SK-N-SH (cell line): ENCODE results near the gene ZNF784. TPM values are rescaled to one million over a fixed set of nuclear protein-coding genes. Genes with fewer than 3 reads are reported as not detected.

ENCODE experiments used
- CTCF ChIA-PET: fragments of 300-600, 350-600 bp; formaldehyde crosslinking; extraction: SDS; loops from one replicate; lab custom pipeline; 2021; lab: Yijun Ruan, JAX
- POLR2A ChIA-PET: fragments of 350-600 bp; sonication (Branson Sonifier 250); formaldehyde crosslinking; extraction: SDS; loops from one replicate; lab custom pipeline; 2020; ENCODE audit warnings: antibody characterized with exemption, inconsistent platforms; lab: Yijun Ruan, JAX
- DNase-seq: peaks from one replicate; pipeline ENCODE4 v3.0.0; 2012
- H2AFZ ChIP-seq: fragments of 200-600 bp; sonication (generic); 2 replicates; pipeline ENCODE4 v1.8.1; 2016; ENCODE audit warnings: antibody characterized with exemption, mild to moderate bottlenecking, low read depth
- H3F3A ChIP-seq: fragments of 200-600 bp; sonication (generic); replicated peaks from 2 replicates; pipeline ENCODE3; 2016; ENCODE audit warnings: antibody characterized with exemption, mild to moderate bottlenecking; ENCODE audit not compliant: insufficient read depth
- H3K27ac ChIP-seq, 2 experiments: fragments of 200-500 bp in 1 of 2; fragments of 200-600 bp in 1 of 2; sonication (Bioruptor generic) in 1 of 2; sonication (generic), shearing (Covaris generic) in 1 of 2; 2 replicates each; pipeline versions ENCODE4 v1.5.1 to v1.6.1; 2014 to 2016; ENCODE audit warnings: low read depth in 2 of 2, inconsistent platforms in 1 of 2, low read length in 1 of 2, mild to moderate bottlenecking in 1 of 2, mixed read lengths in 1 of 2
- H3K27me3 ChIP-seq: fragments of 200-600 bp; sonication (generic), shearing (Covaris generic); 2 replicates; pipeline ENCODE4 v1.6.1; 2016; ENCODE audit warnings: mixed run types; ENCODE audit not compliant: insufficient read depth
- H3K36me3 ChIP-seq, 2 experiments: fragments of 200-500 bp in 1 of 2; fragments of 200-600 bp in 1 of 2; sonication (Bioruptor generic) in 1 of 2; sonication (generic) in 1 of 2; replicated peaks in 1 of 2; 2 replicates each; pipeline versions ENCODE3 to v1.5.1; 2014 to 2016; ENCODE audit warnings: low read length in 1 of 2, mild to moderate bottlenecking in 1 of 2; ENCODE audit not compliant: insufficient read depth in 2 of 2, control insufficient read depth in 1 of 2
- H3K4me1 ChIP-seq, 2 experiments: fragments of 200-500 bp in 1 of 2; fragments of 200-600 bp in 1 of 2; sonication (Bioruptor generic) in 1 of 2; sonication (generic), shearing (Covaris generic) in 1 of 2; 2 replicates each; pipeline versions ENCODE4 v1.5.1 to v1.6.1; 2014 to 2016; ENCODE audit warnings: low read depth in 1 of 2, low read length in 1 of 2, mixed run types in 1 of 2; ENCODE audit not compliant: insufficient read depth in 2 of 2, control insufficient read depth in 1 of 2
- H3K4me2 ChIP-seq: fragments of 200-600 bp; sonication (generic), shearing (Covaris generic); 2 replicates; pipeline ENCODE4 v1.6.1; 2017; ENCODE audit warnings: mixed run types
- H3K4me3 ChIP-seq, 2 experiments: fragments of 200-500 bp in 1 of 2; fragments of 200-600 bp in 1 of 2; sonication (Bioruptor generic) in 1 of 2; sonication (generic), shearing (Covaris generic) in 1 of 2; 2 replicates each; pipeline versions ENCODE4 v1.5.1 to v1.8.1; 2014 to 2016; ENCODE audit warnings: low read depth in 2 of 2, inconsistent platforms in 1 of 2, low read length in 1 of 2, mild to moderate bottlenecking in 1 of 2, mixed read lengths in 1 of 2, moderate library complexity in 1 of 2
- H3K79me2 ChIP-seq: fragments of 200-600 bp; sonication (generic); 2 replicates; pipeline ENCODE4 v1.8.1; 2017; ENCODE audit warnings: mild to moderate bottlenecking; ENCODE audit not compliant: insufficient read depth
- H3K9ac ChIP-seq: fragments of 200-600 bp; sonication (generic); 2 replicates; pipeline ENCODE4 v1.6.1; 2017; ENCODE audit warnings: mixed run types
- H3K9me2 ChIP-seq: fragments of 200-600 bp; sonication (generic); 2 replicates; pipeline ENCODE4 v1.6.1; 2017; ENCODE audit warnings: mixed run types
- H3K9me3 ChIP-seq: fragments of 200-600 bp; sonication (generic); 2 replicates; pipeline ENCODE4 v1.6.1; 2017; ENCODE audit warnings: mixed run types, mild to moderate bottlenecking, moderate library complexity
- H4K20me1 ChIP-seq: fragments of 200-600 bp; sonication (generic); 2 replicates; pipeline ENCODE4 v1.6.1; 2017; ENCODE audit warnings: mild to moderate bottlenecking, mixed run types; ENCODE audit not compliant: insufficient read depth
- CHD2 ChIP-seq: fragments of 150-350 bp; IDR thresholded peaks from 2 replicates; pipeline ENCODE4 v1.6.1; 2018; ENCODE audit warnings: low read length; ENCODE audit not compliant: partially characterized antibody
- ELF1 ChIP-seq: IDR thresholded peaks from 2 replicates; pipeline ENCODE4 v1.4.0; 2012
- EP300 ChIP-seq, 2 experiments: IDR thresholded peaks; 2 replicates each; pipeline versions ENCODE4 v1.4.0 to v1.6.1; 2012; ENCODE audit warnings: borderline replicate concordance in 1 of 2, low read depth in 1 of 2, low read length in 1 of 2
- FOXM1 ChIP-seq: IDR thresholded peaks from 2 replicates; pipeline ENCODE4 v1.4.0; 2012; ENCODE audit warnings: low read depth, mild to moderate bottlenecking
- GABPA ChIP-seq: IDR thresholded peaks from 2 replicates; pipeline ENCODE4 v1.4.0; 2012; ENCODE audit warnings: low read depth, mild to moderate bottlenecking
- GATA2 ChIP-seq: sonication (generic); formaldehyde crosslinking; IDR thresholded peaks from 2 replicates; pipeline ENCODE4 v1.5.0; 2020; ENCODE audit warnings: mild to moderate bottlenecking, missing genetic modification reagents
- MEF2A ChIP-seq: IDR thresholded peaks from 2 replicates; pipeline ENCODE4 v1.4.0; 2012; ENCODE audit warnings: low read depth, borderline replicate concordance
- MXI1 ChIP-seq: IDR thresholded peaks from 2 replicates; pipeline ENCODE4 v1.6.1; 2012; ENCODE audit warnings: mild to moderate bottlenecking, low read depth, low read length, improper control_type of control experiment
- NFIC ChIP-seq: IDR thresholded peaks from 2 replicates; pipeline ENCODE4 v1.4.0; 2012; ENCODE audit warnings: borderline replicate concordance
- PBX3 ChIP-seq: IDR thresholded peaks from 2 replicates; pipeline ENCODE4; 2012
- RCOR1 ChIP-seq: fragments of 150-350 bp; IDR thresholded peaks from 2 replicates; pipeline ENCODE4 v1.6.1; 2017; ENCODE audit warnings: antibody characterized with exemption, low read length
- REST ChIP-seq: IDR thresholded peaks from 2 replicates; pipeline ENCODE4 v1.6.1; 2012; ENCODE audit warnings: mild to moderate bottlenecking, low read depth, low read length, moderate library complexity
- RFX5 ChIP-seq: IDR thresholded peaks from 2 replicates; pipeline ENCODE4 v1.6.1; 2012; ENCODE audit warnings: mild to moderate bottlenecking, improper control_type of control experiment, low read length
- RXRA ChIP-seq: IDR thresholded peaks from 2 replicates; pipeline ENCODE4 v1.4.0; 2012; ENCODE audit warnings: low read depth, mild to moderate bottlenecking, borderline replicate concordance
- SIN3A ChIP-seq: IDR thresholded peaks from 2 replicates; pipeline ENCODE4 v1.6.1; 2012; ENCODE audit warnings: low read depth, mild to moderate bottlenecking, low read length, moderate library complexity, borderline replicate concordance
- SMC3 ChIP-seq: IDR thresholded peaks from 2 replicates; pipeline ENCODE4 v1.6.1; 2012; ENCODE audit warnings: low read depth, low read length, improper control_type of control experiment
- TEAD4 ChIP-seq: IDR thresholded peaks from 2 replicates; pipeline ENCODE4 v1.4.0; 2012; ENCODE audit warnings: mild to moderate bottlenecking, borderline replicate concordance; ENCODE audit not compliant: insufficient read depth
- WGBS: methylation state at CpG from one replicate; pipeline ENCODE4 v1.1.6; 2017; ENCODE audit warnings: low lambda C conversion rate; 5-methylcytosine and 5-hydroxymethylcytosine counted together
- polyA plus RNA-seq, 3 experiments: library from polyadenylated mRNA; depleted of rRNA; stranded (reverse); fragments of >200 nt; gene quantifications; 2 replicates each; pipeline ENCODE4 v1.2.3, GENCODE V29; 2012
- TF ChIP-seq, protein P1 (sequence below): IDR thresholded peaks from 2 replicates; pipeline ENCODE4 v1.4.0; 2012; ENCODE audit warnings: low read depth, borderline replicate concordance

ZNF784 gene
- polyA plus RNA-seq, 1 of the 3 experiments (the other 2 are of a cell fraction): 5.5 TPM

DNA sequence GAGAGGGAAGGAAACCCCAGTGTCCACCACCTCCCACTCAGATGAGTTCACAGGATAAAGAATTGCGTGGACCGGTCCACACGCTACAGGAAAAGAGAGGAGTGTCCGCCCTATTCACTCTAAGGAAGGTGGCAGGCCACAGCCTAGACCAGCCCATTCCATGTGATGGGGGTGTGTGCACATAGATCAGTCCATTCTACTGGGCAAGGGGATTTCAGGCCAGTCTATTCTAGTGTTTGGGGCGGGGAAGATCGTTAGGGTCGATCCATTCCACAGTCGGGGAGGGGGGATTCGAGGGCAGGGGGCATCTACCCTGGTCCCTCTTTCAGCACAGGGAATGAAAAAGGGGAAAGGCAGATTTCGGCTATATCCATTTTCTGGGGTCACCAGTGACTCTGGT is 32.8 kb downstream of the ZNF784 start:
- Histone ChIP-seq H3K4me2 (no peak overlapping the region), H3F3A (peaks cover 2% of the 10 kb centered on the region), H3K27me3 (no peaks in the 10 kb centered on the region), H3K9me3 (no peaks in the 10 kb centered on the region), H3K4me3 (no peak overlapping the region), H3K9ac (no peak overlapping the region), H3K9me2 (no peaks in the 10 kb centered on the region)
- POLR2A ChIA-PET: no interaction called here
- CTCF ChIA-PET: no interaction called here
- no peak for DNase-seq
- TF ChIP-seq EP300 (IDR thresholded peaks at IDR 0.05; ENCODE audit: borderline replicate concordance in 1 of 2, low read depth in 1 of 2, low read length in 1 of 2) (no peak), ELF1 (no peak), MEF2A (no peak), FOXM1 (no peak), RXRA (no peak), CHD2 (no peak), TEAD4 (no peak), MXI1 (no peak), SIN3A (no peak), REST (no peak), GABPA (no peak), SMC3 (no peak), NFIC (no peak), RCOR1 (no peak), GATA2 (CRISPR knock-in tag) (no peak), RFX5 (no peak), PBX3 (no peak)
- TF ChIP-seq, protein P1, sequence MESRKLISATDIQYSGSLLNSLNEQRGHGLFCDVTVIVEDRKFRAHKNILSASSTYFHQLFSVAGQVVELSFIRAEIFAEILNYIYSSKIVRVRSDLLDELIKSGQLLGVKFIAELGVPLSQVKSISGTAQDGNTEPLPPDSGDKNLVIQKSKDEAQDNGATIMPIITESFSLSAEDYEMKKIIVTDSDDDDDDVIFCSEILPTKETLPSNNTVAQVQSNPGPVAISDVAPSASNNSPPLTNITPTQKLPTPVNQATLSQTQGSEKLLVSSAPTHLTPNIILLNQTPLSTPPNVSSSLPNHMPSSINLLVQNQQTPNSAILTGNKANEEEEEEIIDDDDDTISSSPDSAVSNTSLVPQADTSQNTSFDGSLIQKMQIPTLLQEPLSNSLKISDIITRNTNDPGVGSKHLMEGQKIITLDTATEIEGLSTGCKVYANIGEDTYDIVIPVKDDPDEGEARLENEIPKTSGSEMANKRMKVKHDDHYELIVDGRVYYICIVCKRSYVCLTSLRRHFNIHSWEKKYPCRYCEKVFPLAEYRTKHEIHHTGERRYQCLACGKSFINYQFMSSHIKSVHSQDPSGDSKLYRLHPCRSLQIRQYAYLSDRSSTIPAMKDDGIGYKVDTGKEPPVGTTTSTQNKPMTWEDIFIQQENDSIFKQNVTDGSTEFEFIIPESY: no peak
- TF ChIP-seq, all 33 proteins: peak for 0
- 83% methylated on average over 10 of the region's 10 CpGs for WGBS
- no peaks in the 10 kb centered on the region for H3K79me2 ChIP-seq
- peaks cover 13 to 28% of the 10 kb centered on the region in 2 experiments for H3K36me3 ChIP-seq
- H2AFZ ChIP-seq: no peak overlapping the region
- no peak overlapping the region for H3K27ac ChIP-seq
- H3K4me1 ChIP-seq: peaks cover 5% of the 10 kb centered on the region in 2 experiments; a peak in 2 of 4 replicates
- H4K20me1 ChIP-seq: no peaks in the 10 kb centered on the region
